ENCODE results near the gene TBC1D5.

DNA sequence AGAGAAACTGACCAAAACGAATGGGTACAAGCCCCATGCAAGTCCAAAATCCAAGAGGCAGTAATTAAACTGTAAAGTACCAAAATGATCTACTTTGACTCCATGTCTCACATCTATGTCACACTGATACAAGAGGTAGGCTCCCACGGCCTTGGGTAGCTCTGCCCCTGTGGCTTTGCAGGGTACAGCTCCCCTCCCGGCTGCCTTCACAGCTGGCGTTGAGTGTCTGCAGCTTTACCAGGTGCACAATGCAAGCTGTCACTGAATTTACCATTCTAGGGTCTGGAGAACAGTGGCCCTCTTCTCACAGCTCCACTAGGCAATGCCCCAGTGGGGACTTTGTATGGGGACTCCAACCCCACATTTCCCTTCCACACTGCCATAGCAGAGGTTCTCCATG lies 308.6 kb downstream of the TBC1D5 start:
- TF ChIP-seq, protein P1, sequence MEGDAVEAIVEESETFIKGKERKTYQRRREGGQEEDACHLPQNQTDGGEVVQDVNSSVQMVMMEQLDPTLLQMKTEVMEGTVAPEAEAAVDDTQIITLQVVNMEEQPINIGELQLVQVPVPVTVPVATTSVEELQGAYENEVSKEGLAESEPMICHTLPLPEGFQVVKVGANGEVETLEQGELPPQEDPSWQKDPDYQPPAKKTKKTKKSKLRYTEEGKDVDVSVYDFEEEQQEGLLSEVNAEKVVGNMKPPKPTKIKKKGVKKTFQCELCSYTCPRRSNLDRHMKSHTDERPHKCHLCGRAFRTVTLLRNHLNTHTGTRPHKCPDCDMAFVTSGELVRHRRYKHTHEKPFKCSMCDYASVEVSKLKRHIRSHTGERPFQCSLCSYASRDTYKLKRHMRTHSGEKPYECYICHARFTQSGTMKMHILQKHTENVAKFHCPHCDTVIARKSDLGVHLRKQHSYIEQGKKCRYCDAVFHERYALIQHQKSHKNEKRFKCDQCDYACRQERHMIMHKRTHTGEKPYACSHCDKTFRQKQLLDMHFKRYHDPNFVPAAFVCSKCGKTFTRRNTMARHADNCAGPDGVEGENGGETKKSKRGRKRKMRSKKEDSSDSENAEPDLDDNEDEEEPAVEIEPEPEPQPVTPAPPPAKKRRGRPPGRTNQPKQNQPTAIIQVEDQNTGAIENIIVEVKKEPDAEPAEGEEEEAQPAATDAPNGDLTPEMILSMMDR (IDR thresholded peaks at IDR 0.05): no peak
- TF ChIP-seq, protein P2, sequence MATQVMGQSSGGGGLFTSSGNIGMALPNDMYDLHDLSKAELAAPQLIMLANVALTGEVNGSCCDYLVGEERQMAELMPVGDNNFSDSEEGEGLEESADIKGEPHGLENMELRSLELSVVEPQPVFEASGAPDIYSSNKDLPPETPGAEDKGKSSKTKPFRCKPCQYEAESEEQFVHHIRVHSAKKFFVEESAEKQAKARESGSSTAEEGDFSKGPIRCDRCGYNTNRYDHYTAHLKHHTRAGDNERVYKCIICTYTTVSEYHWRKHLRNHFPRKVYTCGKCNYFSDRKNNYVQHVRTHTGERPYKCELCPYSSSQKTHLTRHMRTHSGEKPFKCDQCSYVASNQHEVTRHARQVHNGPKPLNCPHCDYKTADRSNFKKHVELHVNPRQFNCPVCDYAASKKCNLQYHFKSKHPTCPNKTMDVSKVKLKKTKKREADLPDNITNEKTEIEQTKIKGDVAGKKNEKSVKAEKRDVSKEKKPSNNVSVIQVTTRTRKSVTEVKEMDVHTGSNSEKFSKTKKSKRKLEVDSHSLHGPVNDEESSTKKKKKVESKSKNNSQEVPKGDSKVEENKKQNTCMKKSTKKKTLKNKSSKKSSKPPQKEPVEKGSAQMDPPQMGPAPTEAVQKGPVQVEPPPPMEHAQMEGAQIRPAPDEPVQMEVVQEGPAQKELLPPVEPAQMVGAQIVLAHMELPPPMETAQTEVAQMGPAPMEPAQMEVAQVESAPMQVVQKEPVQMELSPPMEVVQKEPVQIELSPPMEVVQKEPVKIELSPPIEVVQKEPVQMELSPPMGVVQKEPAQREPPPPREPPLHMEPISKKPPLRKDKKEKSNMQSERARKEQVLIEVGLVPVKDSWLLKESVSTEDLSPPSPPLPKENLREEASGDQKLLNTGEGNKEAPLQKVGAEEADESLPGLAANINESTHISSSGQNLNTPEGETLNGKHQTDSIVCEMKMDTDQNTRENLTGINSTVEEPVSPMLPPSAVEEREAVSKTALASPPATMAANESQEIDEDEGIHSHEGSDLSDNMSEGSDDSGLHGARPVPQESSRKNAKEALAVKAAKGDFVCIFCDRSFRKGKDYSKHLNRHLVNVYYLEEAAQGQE (IDR thresholded peaks at IDR 0.05; ENCODE audit: insufficient read depth in 1 of 2, low read depth in 2 of 2, low read length in 1 of 2): no peak

All from Panc1 (cell line).